Caco-2 (cell line): ENCODE results near the gene C4orf50. TPM values are rescaled to one million over a fixed set of nuclear protein-coding genes. Genes with fewer than 3 reads are reported as not detected.

Source experiments
- BruUV-seq: library from RNA; stranded (reverse); fragments of 400-500 nt; replicated peaks from 2 replicates; lab custom pipeline; 2021; lab: Mats Ljungman, UMichigan
- CTCF ChIA-PET: fragments of 300-600 bp; sonication (Branson Sonifier 250); formaldehyde crosslinking; loops from one replicate; lab custom pipeline; 2022; ENCODE audit warnings: antibody characterized with exemption; lab: Charles Lee
- POLR2A ChIA-PET: fragments of 300-600 bp; sonication (Branson Sonifier 250); formaldehyde crosslinking; loops from one replicate; lab custom pipeline; 2022; ENCODE audit warnings: antibody characterized with exemption; lab: Charles Lee
- DNase-seq, 2 experiments: peaks; one replicate each; pipeline versions ENCODE4 v3.0.0 to v3.0.0-alpha.2; 2020 to 2022
- H3K27me3 ChIP-seq: replicated peaks from 2 replicates; pipeline ENCODE4 v1.6.0; 2011; ENCODE audit warnings: low read length; ENCODE audit not compliant: control insufficient read depth, insufficient read depth
- H3K36me3 ChIP-seq: 2 replicates; pipeline ENCODE4 v1.5.1; 2011; ENCODE audit warnings: low read length; ENCODE audit not compliant: control insufficient read depth, insufficient read depth
- H3K4me1 ChIP-seq: fragments of 250-450 bp; sonication (Bioruptor Pico); 2 replicates; pipeline ENCODE4 v1.5.1; 2020; ENCODE audit warnings: mild to moderate bottlenecking
- H3K4me3 ChIP-seq: 2 replicates; pipeline ENCODE4 v1.5.1; 2011; ENCODE audit warnings: low read depth, mild to moderate bottlenecking, control low read depth, low read length
- H3K9me3 ChIP-seq: fragments of 250-450 bp; sonication (Bioruptor Pico); 2 replicates; pipeline ENCODE4 v1.5.1; 2020; ENCODE audit warnings: mild to moderate bottlenecking, moderate library complexity
- H3K27ac Mint-ChIP-seq: one replicate; pipeline ENCODE4 v1.8.0; 2022; ENCODE audit warnings: mixed read lengths; ENCODE audit not compliant: unreplicated experiment
- H3K27me3 Mint-ChIP-seq: one replicate; pipeline ENCODE4 v1.8.0; 2022; ENCODE audit warnings: mixed read lengths; ENCODE audit not compliant: insufficient read depth, unreplicated experiment
- H3K36me3 Mint-ChIP-seq: one replicate; pipeline ENCODE4 v1.8.0; 2022; ENCODE audit warnings: mild to moderate bottlenecking, mixed read lengths; ENCODE audit not compliant: insufficient read depth, unreplicated experiment
- H3K4me1 Mint-ChIP-seq: one replicate; pipeline ENCODE4 v1.8.0; 2022; ENCODE audit warnings: low read depth, mixed read lengths; ENCODE audit not compliant: unreplicated experiment
- H3K4me3 Mint-ChIP-seq: one replicate; pipeline ENCODE4 v1.8.0; 2022; ENCODE audit warnings: mild to moderate bottlenecking, moderate library complexity, mixed read lengths; ENCODE audit not compliant: unreplicated experiment
- H3K9me3 Mint-ChIP-seq: one replicate; pipeline ENCODE4 v1.8.0; 2022; ENCODE audit warnings: mixed read lengths; ENCODE audit not compliant: unreplicated experiment
- CTCF ChIP-seq, 2 experiments: fragments of 200-600 bp in 1 of 2; IDR thresholded peaks; 1 replicate in 1 of 2; 2 replicates in 1 of 2; pipeline versions ENCODE4 v1.5.1 to v1.8.0; 2011 to 2022; ENCODE audit warnings: antibody characterized with exemption in 1 of 2, control low read depth in 1 of 2, inconsistent platforms in 1 of 2, low read depth in 1 of 2, low read length in 1 of 2, mild to moderate bottlenecking in 1 of 2, moderate library complexity in 1 of 2; ENCODE audit not compliant: insufficient read depth in 1 of 2, severe bottlenecking in 1 of 2, unreplicated experiment in 1 of 2
- intact Hi-C: fragments of 100-400 bp; cut with micrococcal nuclease; formaldehyde crosslinking; loops from one replicate; pipeline ENCODE4 v1.10.0; 2022; ENCODE audit not compliant: unreplicated experiment
- total RNA-seq: library from RNA; stranded (reverse); gene quantifications from 2 replicates; pipeline ENCODE4 v1.2.3, GENCODE V29; 2022

Gene C4orf50
- total RNA-seq, 1 experiment from 2014 or later: not detected

- POLR2A ChIA-PET: no interaction called here
- Histone ChIP-seq H3K9me3 (no peaks in the 10 kb centered on the region), H3K4me3 (no peak overlapping the region), H3K4me1 (no peaks in the 10 kb centered on the region), H3K36me3 (no peaks in the 10 kb centered on the region), H3K27me3 (no peaks in the 10 kb centered on the region)
- CTCF ChIA-PET: no interaction called here
- no peak for TF ChIP-seq CTCF (IDR thresholded peaks at IDR 0.05; ENCODE audit: insufficient read depth in 1 of 2, low read depth in 1 of 2, low read length in 1 of 2, severe bottlenecking in 1 of 2, unreplicated experiment in 1 of 2)
- no peak overlapping the region for H3K4me3 Mint-ChIP-seq
- DNase-seq: no peak
- no peak overlapping the region for H3K27ac Mint-ChIP-seq
- BruUV-seq: no TSS peak
- intact Hi-C loops: no loop called here
- peaks cover 23% of the 10 kb centered on the region for H3K27me3 Mint-ChIP-seq
- H3K4me1 Mint-ChIP-seq: no peaks in the 10 kb centered on the region
- no peaks in the 10 kb centered on the region for H3K9me3 Mint-ChIP-seq
- no peaks in the 10 kb centered on the region for H3K36me3 Mint-ChIP-seq
These were observed 47.7 kb downstream of the C4orf50 start for GRCh38 chr4:5970381-5971077.

GRCh38 chr4:5969777-5970176 lies 48.5 kb downstream of the C4orf50 start:
- no peak overlapping the region for H3K27ac Mint-ChIP-seq
- no peak overlapping the region for H3K4me3 Mint-ChIP-seq
- no peaks in the 10 kb centered on the region for H3K4me1 Mint-ChIP-seq

GRCh38 chr4:5969336-5969735 lies 48.9 kb downstream of the C4orf50 start:
- BruUV-seq: no TSS peak
- Histone ChIP-seq H3K27me3 (no peaks in the 10 kb centered on the region), H3K9me3 (no peaks in the 10 kb centered on the region), H3K4me1 (no peaks in the 10 kb centered on the region), H3K4me3 (no peak overlapping the region), H3K36me3 (no peaks in the 10 kb centered on the region)
- no peak for TF ChIP-seq CTCF (IDR thresholded peaks at IDR 0.05; ENCODE audit: insufficient read depth in 1 of 2, low read depth in 1 of 2, low read length in 1 of 2, severe bottlenecking in 1 of 2, unreplicated experiment in 1 of 2)
- Mint-ChIP-seq H3K27ac (no peak overlapping the region), H3K27me3 (peaks cover 26% of the 10 kb centered on the region), H3K9me3 (no peaks in the 10 kb centered on the region), H3K4me3 (no peak overlapping the region), H3K4me1 (no peaks in the 10 kb centered on the region), H3K36me3 (no peaks in the 10 kb centered on the region)
- no peak for DNase-seq
- POLR2A ChIA-PET: no interaction called here
- CTCF ChIA-PET: no interaction called here
- intact Hi-C loops: no loop called here

More at GRCh38 chr4:5969777-5970176, 48.5 kb downstream of the C4orf50 start:
- no peak for TF ChIP-seq CTCF (IDR thresholded peaks at IDR 0.05; ENCODE audit: insufficient read depth in 1 of 2, low read depth in 1 of 2, low read length in 1 of 2, severe bottlenecking in 1 of 2, unreplicated experiment in 1 of 2)
- DNase-seq: no peak
- BruUV-seq: no TSS peak
- intact Hi-C loops: no loop called here
- H3K4me1 ChIP-seq: no peaks in the 10 kb centered on the region
- H3K9me3 Mint-ChIP-seq: no peaks in the 10 kb centered on the region
- no peaks in the 10 kb centered on the region for H3K36me3 Mint-ChIP-seq
- H3K27me3 ChIP-seq: no peaks in the 10 kb centered on the region
- H3K9me3 ChIP-seq: no peaks in the 10 kb centered on the region
- POLR2A ChIA-PET: no interaction called here
- CTCF ChIA-PET: no interaction called here
- no peak overlapping the region for H3K4me3 ChIP-seq
- H3K36me3 ChIP-seq: no peaks in the 10 kb centered on the region
- peaks cover 26% of the 10 kb centered on the region for H3K27me3 Mint-ChIP-seq
